HepG2 (cell line): Measurements from ENCODE around the gene LNPK. TPM values are rescaled to one million over a fixed set of nuclear protein-coding genes. Genes with fewer than 3 reads are reported as not detected.

Source experiments
- ELF1 ChIP-seq: sonication (generic); formaldehyde crosslinking; IDR thresholded peaks from 2 replicates; pipeline ENCODE4 v1.4.0; 2020; ENCODE audit warnings: missing genetic modification reagents
- KLF6 ChIP-seq: IDR thresholded peaks from 2 replicates; pipeline ENCODE4 v1.8.0; 2016; ENCODE audit warnings: missing biosample characterization, missing genetic modification reagents
- NR2F6 ChIP-seq, 2 experiments: IDR thresholded peaks; 2 replicates each; pipeline ENCODE4 v1.6.1; 2016; ENCODE audit warnings: antibody characterized with exemption in 1 of 2, mild to moderate bottlenecking in 1 of 2
- REST ChIP-seq, 2 experiments: IDR thresholded peaks; 2 replicates each; pipeline ENCODE4 v1.6.1; 2011 to 2012; ENCODE audit warnings: low read length in 2 of 2, borderline replicate concordance in 1 of 2, low read depth in 1 of 2, mild to moderate bottlenecking in 1 of 2, moderate library complexity in 1 of 2
- SIX1 ChIP-seq: sonication (generic); formaldehyde crosslinking; IDR thresholded peaks from 2 replicates; pipeline ENCODE4 v1.4.0; 2020; ENCODE audit warnings: missing genetic modification reagents, borderline replicate concordance
- TBL1XR1 ChIP-seq: fragments of 150-350 bp; IDR thresholded peaks from 2 replicates; pipeline ENCODE4 v1.6.1; 2014; ENCODE audit warnings: borderline replicate concordance, low read length; ENCODE audit not compliant: partially characterized antibody
- ZFP62 ChIP-seq: sonication (generic); formaldehyde crosslinking; IDR thresholded peaks from 2 replicates; pipeline ENCODE4 v1.4.0; 2020; ENCODE audit warnings: missing genetic modification reagents
- ZFP90 ChIP-seq: sonication (generic); formaldehyde crosslinking; IDR thresholded peaks from 2 replicates; pipeline ENCODE4 v1.8.0; 2022; ENCODE audit warnings: missing genetic modification reagents, mild to moderate bottlenecking, inconsistent platforms, borderline replicate concordance
- ZNF251 ChIP-seq: sonication (generic); formaldehyde crosslinking; IDR thresholded peaks from 2 replicates; pipeline ENCODE4 v1.9.0; 2021; ENCODE audit warnings: mild to moderate bottlenecking, missing genetic modification reagents
- ZNF33A ChIP-seq: sonication (generic); formaldehyde crosslinking; IDR thresholded peaks from 2 replicates; pipeline ENCODE4 v1.5.1; 2020; ENCODE audit warnings: missing genetic modification reagents, mild to moderate bottlenecking, moderate library complexity, borderline replicate concordance
- ZNF564 ChIP-seq: sonication (generic); formaldehyde crosslinking; IDR thresholded peaks from 2 replicates; pipeline ENCODE4 v1.8.1; 2023; ENCODE audit warnings: mild to moderate bottlenecking, missing genetic modification reagents
- ZNF616 ChIP-seq: sonication (generic); formaldehyde crosslinking; IDR thresholded peaks from 2 replicates; pipeline ENCODE4 v1.5.0; 2020; ENCODE audit warnings: low read depth, mild to moderate bottlenecking, missing genetic modification reagents
- ZNF746 ChIP-seq: sonication (generic); formaldehyde crosslinking; IDR thresholded peaks from 2 replicates; pipeline ENCODE4 v1.8.0; 2022; ENCODE audit warnings: mild to moderate bottlenecking, missing genetic modification reagents
- ZNF816 ChIP-seq: sonication (generic); formaldehyde crosslinking; IDR thresholded peaks from 2 replicates; pipeline ENCODE4 v1.8.0; 2022; ENCODE audit warnings: missing genetic modification reagents, mild to moderate bottlenecking, borderline replicate concordance
- ZSCAN20 ChIP-seq: sonication (generic); formaldehyde crosslinking; IDR thresholded peaks from 2 replicates; pipeline ENCODE4 v1.4.0; 2020; ENCODE audit warnings: missing genetic modification reagents, mild to moderate bottlenecking, borderline replicate concordance
- ZSCAN29 ChIP-seq: sonication (generic); formaldehyde crosslinking; conservative IDR thresholded peaks from 2 replicates; pipeline ENCODE4 v1.4.0; 2020; ENCODE audit warnings: mild to moderate bottlenecking, missing genetic modification reagents
- polyA plus RNA-seq, 8 experiments: library from polyadenylated mRNA; depleted of rRNA in 3 of 8; stranded (reverse) in 7 of 8; unstranded in 1 of 8; fragments of >200 nt; fragmentation: Illumina TruSeq in 4 of 8; extraction: Trizol in 4 of 8; gene quantifications; 2 replicates each; pipeline versions ENCODE4 v1.2.1 to v1.2.3, GENCODE V29; 2011 to 2016; ENCODE audit warnings: low read depth in 4 of 8, missing spikeins in 1 of 8, mixed read lengths in 1 of 8; ENCODE audit not compliant: insufficient read depth in 1 of 8
- total RNA-seq, 5 experiments: library from RNA; depleted of rRNA; stranded (reverse); fragments of >200 nt; fragmentation: Illumina TruSeq; extraction: Trizol; gene quantifications; 2 replicates each; pipeline ENCODE4 v1.2.3, GENCODE V29; 2016; ENCODE audit warnings: low read depth in 1 of 5
- TF ChIP-seq, protein P1 (sequence below), 2 experiments: sonication (generic) in 1 of 2; formaldehyde crosslinking in 1 of 2; IDR thresholded peaks; 2 replicates each; pipeline versions ENCODE4 v1.4.0 to v1.6.1; 2016 to 2020; ENCODE audit warnings: borderline replicate concordance in 1 of 2, low read depth in 1 of 2, mild to moderate bottlenecking in 1 of 2, missing genetic modification reagents in 1 of 2

LNPK gene
- total and polyA plus RNA-seq, 2 of the 13 experiments (the other 11 are each of a cell fraction or from before 2014, with no cell fraction given), result 25.4 to 26.1 TPM

- TF ChIP-seq, protein P1, sequence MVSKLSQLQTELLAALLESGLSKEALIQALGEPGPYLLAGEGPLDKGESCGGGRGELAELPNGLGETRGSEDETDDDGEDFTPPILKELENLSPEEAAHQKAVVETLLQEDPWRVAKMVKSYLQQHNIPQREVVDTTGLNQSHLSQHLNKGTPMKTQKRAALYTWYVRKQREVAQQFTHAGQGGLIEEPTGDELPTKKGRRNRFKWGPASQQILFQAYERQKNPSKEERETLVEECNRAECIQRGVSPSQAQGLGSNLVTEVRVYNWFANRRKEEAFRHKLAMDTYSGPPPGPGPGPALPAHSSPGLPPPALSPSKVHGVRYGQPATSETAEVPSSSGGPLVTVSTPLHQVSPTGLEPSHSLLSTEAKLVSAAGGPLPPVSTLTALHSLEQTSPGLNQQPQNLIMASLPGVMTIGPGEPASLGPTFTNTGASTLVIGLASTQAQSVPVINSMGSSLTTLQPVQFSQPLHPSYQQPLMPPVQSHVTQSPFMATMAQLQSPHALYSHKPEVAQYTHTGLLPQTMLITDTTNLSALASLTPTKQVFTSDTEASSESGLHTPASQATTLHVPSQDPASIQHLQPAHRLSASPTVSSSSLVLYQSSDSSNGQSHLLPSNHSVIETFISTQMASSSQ (IDR thresholded peaks at IDR 0.05; ENCODE audit: low read depth), result 0 out of 2 replicates have a peak, but pooled peaks have one; percentile 21
- TF ChIP-seq, protein P1 (CRISPR knock-in tag; IDR thresholded peaks at IDR 0.05; ENCODE audit: borderline replicate concordance), result peak; percentile 43; the same call in 1 of the 2 replicates
- TF ChIP-seq ELF1 (CRISPR knock-in tag) (no peak; the same call in 1 of the 2 replicates), ZNF746 (no peak), SIX1 (no peak; the same call in 1 of the 2 replicates), TBL1XR1 (peak; percentile 39), KLF6 (CRISPR knock-in tag) (no peak), REST (IDR thresholded peaks at IDR 0.05; ENCODE audit: borderline replicate concordance in 1 of 2, low read depth in 1 of 2, low read length in 2 of 2) (peak in 1 of 2 experiments; percentile 70; a peak in 1 of 4 replicates), ZNF251 (CRISPR knock-in tag) (no peak), ZFP62 (CRISPR knock-in tag) (no peak), ZNF616 (CRISPR knock-in tag) (no peak), ZSCAN29 (peak; percentile 86; the same call in 1 of the 2 replicates), NR2F6 (IDR thresholded peaks at IDR 0.05) (no peak), NR2F6 (CRISPR knock-in tag; IDR thresholded peaks at IDR 0.05) (peak; percentile 41), ZNF816 (peak; percentile 86), ZFP90 (CRISPR knock-in tag) (0 out of 2 replicates have a peak, but pooled peaks have one; percentile 26), ZNF564 (CRISPR knock-in tag) (peak; percentile 79), ZSCAN20 (CRISPR knock-in tag) (peak; percentile 22; the same call in 1 of the 2 replicates), ZNF33A (peak; percentile 91)
These were observed at the start of gene LNPK (continued) for GRCh38 chr2:176001916-176002687.
